Neural cell (in vitro differentiated cells): Measurements from ENCODE around the gene MEF2D. TPM values are rescaled to one million over a fixed set of nuclear protein-coding genes. Genes with fewer than 3 reads are reported as not detected.

ENCODE experiments used
- H2AFZ ChIP-seq: fragments of 200-600, 300-800 bp; sonication (generic), shearing (Covaris generic); 2 replicates; pipeline ENCODE4 v1.6.0; 2014; ENCODE audit warnings: low read depth, mild to moderate bottlenecking, antibody characterized with exemption, low read length, moderate library complexity
- H3F3A ChIP-seq: fragments of 200-600 bp; shearing (Covaris generic); 2 replicates; pipeline ENCODE4 v1.6.1; 2016; ENCODE audit warnings: mild to moderate bottlenecking, moderate library complexity, mixed read lengths, antibody characterized with exemption, low read length; ENCODE audit not compliant: insufficient read depth, poor library complexity, severe bottlenecking
- H3K27ac ChIP-seq: fragments of 200-600, 300-800 bp; sonication (generic), shearing (Covaris generic); 2 replicates; pipeline ENCODE4 v1.5.1; 2014; ENCODE audit warnings: mild to moderate bottlenecking, low read length, moderate library complexity
- H3K27me3 ChIP-seq: fragments of 300-800, 200-600 bp; sonication (generic), shearing (Covaris generic); 2 replicates; pipeline ENCODE4 v1.6.0; 2014; ENCODE audit warnings: mild to moderate bottlenecking, low read depth, low read length, moderate library complexity; ENCODE audit not compliant: insufficient read depth
- H3K36me3 ChIP-seq: fragments of 300-800, 200-600 bp; sonication (generic), shearing (Covaris generic); 2 replicates; pipeline ENCODE4 v1.5.1; 2014; ENCODE audit warnings: mild to moderate bottlenecking, antibody characterized with exemption, low read length, moderate library complexity; ENCODE audit not compliant: insufficient read depth
- H3K4me2 ChIP-seq: fragments of 300-800, 200-600 bp; sonication (generic), shearing (Covaris generic); 2 replicates; pipeline ENCODE4 v1.6.0; 2014; ENCODE audit warnings: mild to moderate bottlenecking, low read length
- H3K4me3 ChIP-seq: fragments of 300-800, 200-600 bp; sonication (generic), shearing (Covaris generic); 2 replicates; pipeline ENCODE4 v1.5.1; 2014; ENCODE audit warnings: mild to moderate bottlenecking, low read length, moderate library complexity
- H3K79me2 ChIP-seq: fragments of 200-600 bp; shearing (Covaris generic); replicated peaks from 2 replicates; pipeline ENCODE4 v1.6.0; 2014; ENCODE audit warnings: mild to moderate bottlenecking, low read length, moderate library complexity; ENCODE audit not compliant: insufficient read depth
- H3K9ac ChIP-seq: fragments of 300-800, 200-600 bp; sonication (generic), shearing (Covaris generic); 2 replicates; pipeline ENCODE4 v1.6.1; 2016; ENCODE audit warnings: mild to moderate bottlenecking, low read length, mixed read lengths
- H3K9me2 ChIP-seq: fragments of 200-600 bp; shearing (Covaris generic); 2 replicates; pipeline ENCODE4 v1.6.1; 2016; ENCODE audit warnings: mild to moderate bottlenecking, low read length, mixed read lengths; ENCODE audit not compliant: insufficient read depth
- H3K9me3 ChIP-seq: fragments of 200-600, 300-800 bp; sonication (generic), shearing (Covaris generic); 2 replicates; pipeline ENCODE4 v1.6.1; 2016; ENCODE audit warnings: mild to moderate bottlenecking, mixed run types, low read length, moderate library complexity, mixed read lengths
- H4K20me1 ChIP-seq: fragments of 200-600 bp; shearing (Covaris generic); 2 replicates; pipeline ENCODE4 v1.6.1; 2016; ENCODE audit warnings: mild to moderate bottlenecking, mixed run types; ENCODE audit not compliant: insufficient read depth
- EP300 ChIP-seq: fragments of 450-650 bp; conservative IDR thresholded peaks from 2 replicates; pipeline ENCODE4 v1.6.1; 2014; ENCODE audit warnings: antibody characterized with exemption, mild to moderate bottlenecking, moderate library complexity; ENCODE audit not compliant: poor library complexity, severe bottlenecking
- EZH2 ChIP-seq: fragments of 200-600, 300-800 bp; shearing (Covaris generic), sonication (generic); IDR thresholded peaks from 2 replicates; pipeline ENCODE4 v1.6.1; 2014; ENCODE audit warnings: antibody characterized with exemption, low read length, borderline replicate concordance, mild to moderate bottlenecking; ENCODE audit not compliant: insufficient read depth, poor library complexity, severe bottlenecking
- MXI1 ChIP-seq: fragments of 450-650 bp; conservative IDR thresholded peaks from 2 replicates; pipeline ENCODE4 v1.6.1; 2014; ENCODE audit warnings: antibody characterized with exemption, mild to moderate bottlenecking; ENCODE audit not compliant: poor library complexity, severe bottlenecking
- POLR2AphosphoS5 ChIP-seq: IDR thresholded peaks from 2 replicates; pipeline ENCODE4 v1.6.1; 2012
- RAD21 ChIP-seq: fragments of 450-650 bp; conservative IDR thresholded peaks from 2 replicates; pipeline ENCODE4 v1.6.1; 2014; ENCODE audit warnings: antibody characterized with exemption, mild to moderate bottlenecking, moderate library complexity
- SMC3 ChIP-seq: fragments of 450-650 bp; conservative IDR thresholded peaks from 2 replicates; pipeline ENCODE4 v1.6.1; 2014; ENCODE audit warnings: antibody characterized with exemption, mild to moderate bottlenecking, moderate library complexity; ENCODE audit not compliant: poor library complexity
- TAF1 ChIP-seq: IDR thresholded peaks from 2 replicates; pipeline ENCODE4 v1.6.1; 2012; ENCODE audit warnings: low read depth
- polyA plus RNA-seq: library from polyadenylated mRNA; depleted of rRNA; stranded (reverse); fragments of >200 nt; gene quantifications from 2 replicates; pipeline ENCODE4 v1.2.3, GENCODE V29; 2014
- TF ChIP-seq, protein P1 (sequence below): fragments of 450-650 bp; IDR thresholded peaks from 2 replicates; pipeline ENCODE4 v1.5.1; 2014; ENCODE audit warnings: antibody characterized with exemption, mild to moderate bottlenecking, moderate library complexity; ENCODE audit not compliant: poor library complexity, severe bottlenecking
- TF ChIP-seq, protein P2 (sequence below): IDR thresholded peaks from 2 replicates; pipeline ENCODE4 v1.6.1; 2012; ENCODE audit warnings: borderline replicate concordance

Gene MEF2D
- polyA plus RNA-seq, 1 donor from 2014 or later: 4.7 TPM

DNA sequence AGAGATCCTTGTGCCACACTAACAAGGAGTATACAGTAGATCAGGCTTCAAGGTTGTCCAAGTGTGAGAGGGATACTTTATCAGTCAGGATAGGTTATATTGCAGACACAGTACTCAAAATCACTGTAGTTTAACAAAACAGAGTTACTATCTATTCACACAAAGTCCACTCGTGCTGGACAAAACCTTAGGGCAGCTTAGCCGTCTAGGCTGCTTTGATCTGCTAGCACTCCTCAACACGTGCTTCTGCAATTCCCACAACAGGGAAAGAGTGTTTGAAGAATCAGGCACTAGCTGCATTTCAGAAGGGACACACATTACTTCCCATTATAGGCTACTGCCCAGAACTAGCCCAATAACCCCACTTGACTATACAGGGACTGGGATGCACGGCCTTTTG is 39.5 kb downstream of the MEF2D start:
- no peaks in the 10 kb centered on the region for H3F3A ChIP-seq
- H3K36me3 ChIP-seq: no peaks in the 10 kb centered on the region
- H3K4me3 ChIP-seq: no peak overlapping the region
- H2AFZ ChIP-seq: no peak overlapping the region
- no peak overlapping the region for H3K4me2 ChIP-seq
- no peaks in the 10 kb centered on the region for H3K79me2 ChIP-seq
- TF ChIP-seq POLR2AphosphoS5 (no peak), MXI1 (no peak), SMC3 (no peak), EP300 (no peak), EZH2 (no peak), TAF1 (no peak), RAD21 (no peak)
- TF ChIP-seq, protein P1, sequence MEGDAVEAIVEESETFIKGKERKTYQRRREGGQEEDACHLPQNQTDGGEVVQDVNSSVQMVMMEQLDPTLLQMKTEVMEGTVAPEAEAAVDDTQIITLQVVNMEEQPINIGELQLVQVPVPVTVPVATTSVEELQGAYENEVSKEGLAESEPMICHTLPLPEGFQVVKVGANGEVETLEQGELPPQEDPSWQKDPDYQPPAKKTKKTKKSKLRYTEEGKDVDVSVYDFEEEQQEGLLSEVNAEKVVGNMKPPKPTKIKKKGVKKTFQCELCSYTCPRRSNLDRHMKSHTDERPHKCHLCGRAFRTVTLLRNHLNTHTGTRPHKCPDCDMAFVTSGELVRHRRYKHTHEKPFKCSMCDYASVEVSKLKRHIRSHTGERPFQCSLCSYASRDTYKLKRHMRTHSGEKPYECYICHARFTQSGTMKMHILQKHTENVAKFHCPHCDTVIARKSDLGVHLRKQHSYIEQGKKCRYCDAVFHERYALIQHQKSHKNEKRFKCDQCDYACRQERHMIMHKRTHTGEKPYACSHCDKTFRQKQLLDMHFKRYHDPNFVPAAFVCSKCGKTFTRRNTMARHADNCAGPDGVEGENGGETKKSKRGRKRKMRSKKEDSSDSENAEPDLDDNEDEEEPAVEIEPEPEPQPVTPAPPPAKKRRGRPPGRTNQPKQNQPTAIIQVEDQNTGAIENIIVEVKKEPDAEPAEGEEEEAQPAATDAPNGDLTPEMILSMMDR: no peak
- TF ChIP-seq, protein P2, sequence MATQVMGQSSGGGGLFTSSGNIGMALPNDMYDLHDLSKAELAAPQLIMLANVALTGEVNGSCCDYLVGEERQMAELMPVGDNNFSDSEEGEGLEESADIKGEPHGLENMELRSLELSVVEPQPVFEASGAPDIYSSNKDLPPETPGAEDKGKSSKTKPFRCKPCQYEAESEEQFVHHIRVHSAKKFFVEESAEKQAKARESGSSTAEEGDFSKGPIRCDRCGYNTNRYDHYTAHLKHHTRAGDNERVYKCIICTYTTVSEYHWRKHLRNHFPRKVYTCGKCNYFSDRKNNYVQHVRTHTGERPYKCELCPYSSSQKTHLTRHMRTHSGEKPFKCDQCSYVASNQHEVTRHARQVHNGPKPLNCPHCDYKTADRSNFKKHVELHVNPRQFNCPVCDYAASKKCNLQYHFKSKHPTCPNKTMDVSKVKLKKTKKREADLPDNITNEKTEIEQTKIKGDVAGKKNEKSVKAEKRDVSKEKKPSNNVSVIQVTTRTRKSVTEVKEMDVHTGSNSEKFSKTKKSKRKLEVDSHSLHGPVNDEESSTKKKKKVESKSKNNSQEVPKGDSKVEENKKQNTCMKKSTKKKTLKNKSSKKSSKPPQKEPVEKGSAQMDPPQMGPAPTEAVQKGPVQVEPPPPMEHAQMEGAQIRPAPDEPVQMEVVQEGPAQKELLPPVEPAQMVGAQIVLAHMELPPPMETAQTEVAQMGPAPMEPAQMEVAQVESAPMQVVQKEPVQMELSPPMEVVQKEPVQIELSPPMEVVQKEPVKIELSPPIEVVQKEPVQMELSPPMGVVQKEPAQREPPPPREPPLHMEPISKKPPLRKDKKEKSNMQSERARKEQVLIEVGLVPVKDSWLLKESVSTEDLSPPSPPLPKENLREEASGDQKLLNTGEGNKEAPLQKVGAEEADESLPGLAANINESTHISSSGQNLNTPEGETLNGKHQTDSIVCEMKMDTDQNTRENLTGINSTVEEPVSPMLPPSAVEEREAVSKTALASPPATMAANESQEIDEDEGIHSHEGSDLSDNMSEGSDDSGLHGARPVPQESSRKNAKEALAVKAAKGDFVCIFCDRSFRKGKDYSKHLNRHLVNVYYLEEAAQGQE: no peak
- H4K20me1 ChIP-seq: no peaks in the 10 kb centered on the region
- no peak overlapping the region for H3K9ac ChIP-seq
- H3K9me3 ChIP-seq: no peaks in the 10 kb centered on the region
- no peak overlapping the region for H3K27ac ChIP-seq
- no peaks in the 10 kb centered on the region for H3K27me3 ChIP-seq
- H3K9me2 ChIP-seq: no peaks in the 10 kb centered on the region

DNA sequence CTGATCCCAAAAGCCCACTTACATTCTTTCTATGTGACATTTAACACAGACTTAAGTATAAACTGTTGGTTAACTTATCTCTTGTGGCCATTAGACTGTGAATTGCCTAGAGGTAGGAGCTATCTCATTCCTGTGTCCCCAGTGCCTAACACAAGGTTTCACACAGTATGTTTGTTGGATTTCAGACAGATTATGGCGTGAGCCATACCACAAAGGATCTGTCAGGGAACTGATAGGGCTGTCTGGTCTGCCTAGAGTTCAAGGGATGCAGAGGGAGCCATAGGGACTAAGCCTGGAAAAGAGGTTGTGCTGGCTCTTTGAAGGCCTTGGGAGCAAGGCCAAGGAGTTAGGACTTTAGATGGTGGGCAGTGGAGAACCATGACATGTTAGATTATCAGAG is 40.0 kb downstream of the MEF2D start:
- Histone ChIP-seq H3K27me3 (no peaks in the 10 kb centered on the region), H3F3A (no peaks in the 10 kb centered on the region), H3K27ac (no peak overlapping the region), H4K20me1 (no peaks in the 10 kb centered on the region), H3K9me3 (no peaks in the 10 kb centered on the region), H2AFZ (no peak overlapping the region), H3K36me3 (no peaks in the 10 kb centered on the region), H3K4me2 (no peak overlapping the region), H3K4me3 (no peak overlapping the region), H3K9ac (no peak overlapping the region), H3K79me2 (no peaks in the 10 kb centered on the region), H3K9me2 (no peaks in the 10 kb centered on the region)
- TF ChIP-seq, protein P1: no peak
- TF ChIP-seq, protein P2: no peak
- TF ChIP-seq EP300 (no peak), RAD21 (no peak), MXI1 (no peak), EZH2 (no peak), SMC3 (no peak), TAF1 (no peak), POLR2AphosphoS5 (no peak)
